SKM-1 treated with dmso at 0.1 percent for 144 hours (cell line): ENCODE data around the gene JUNB.

Source experiments
- DNase-seq: peaks from one replicate; lab custom pipeline; 2025; ENCODE audit not compliant: unreplicated experiment; lab: John Stamatoyannopoulos, UW

The JUNB gene

DNA sequence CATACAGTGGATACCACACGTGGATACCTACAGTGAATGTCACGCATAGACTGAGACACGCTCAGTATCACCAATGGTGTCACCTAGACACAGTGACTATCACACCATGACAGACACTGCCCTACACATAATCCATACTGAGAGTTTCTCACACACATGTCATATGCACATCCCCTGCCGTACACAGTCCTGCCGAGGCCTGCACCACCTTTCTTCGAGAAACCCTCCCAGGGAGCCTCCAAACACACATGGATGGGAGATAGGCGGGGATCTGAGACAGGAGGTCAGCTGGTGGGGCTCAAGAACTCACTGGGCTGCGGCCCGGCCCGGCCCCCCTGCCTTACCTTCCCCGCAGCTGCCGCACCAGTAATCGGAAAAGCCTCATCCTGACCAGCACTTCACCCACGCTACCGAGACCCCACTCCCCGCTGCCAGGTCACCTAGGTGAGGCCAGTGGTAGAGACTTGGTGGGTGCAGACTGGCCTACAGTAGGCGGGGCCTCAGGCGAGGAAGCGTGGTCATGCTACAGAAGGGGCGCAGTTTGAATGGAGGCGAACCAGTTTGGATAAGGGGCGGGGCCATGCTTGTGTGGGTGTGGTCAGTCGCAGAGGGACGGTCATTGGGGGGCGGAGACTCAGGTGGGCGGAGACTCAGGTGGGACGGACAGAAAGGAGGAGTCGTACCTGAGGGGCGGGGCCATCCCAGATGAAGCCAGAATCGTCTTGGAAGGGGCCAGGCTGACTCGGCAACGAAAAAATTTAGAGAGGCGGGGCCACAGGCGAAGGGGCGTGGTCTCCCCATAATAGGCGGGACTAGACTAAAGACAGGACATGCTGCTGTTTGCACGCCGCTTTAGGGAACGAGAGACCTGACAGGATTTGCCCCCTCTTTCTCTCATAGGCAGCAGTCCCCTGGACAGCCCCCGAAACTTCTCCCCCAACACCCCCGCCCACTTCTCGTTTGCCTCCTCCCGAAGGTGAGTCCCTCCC lies 49.1 kb downstream of the JUNB start:
- DNase-seq: peak; percentile 71

DNA sequence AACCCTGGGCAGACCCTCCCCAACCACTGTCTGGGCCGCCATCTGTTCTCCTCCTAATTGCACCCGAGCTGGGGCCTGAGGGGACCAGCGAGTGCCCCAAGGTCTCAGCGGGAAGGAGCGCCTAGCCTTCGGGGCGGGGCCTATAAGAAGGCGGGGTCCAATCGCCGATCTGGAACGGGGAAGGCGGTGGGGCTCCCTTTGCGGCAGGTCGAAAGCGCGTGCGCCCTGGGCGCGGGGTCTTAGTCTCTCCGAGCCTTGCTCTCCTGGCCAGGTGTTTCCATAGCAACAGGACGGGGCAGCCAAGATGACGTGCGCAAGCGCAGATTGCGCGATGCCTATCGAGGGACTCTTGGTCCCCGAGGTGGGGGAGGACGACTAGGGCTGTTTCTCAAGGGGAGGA lies 49.8 kb downstream of the JUNB start:
- DNase-seq: no peak

DNA sequence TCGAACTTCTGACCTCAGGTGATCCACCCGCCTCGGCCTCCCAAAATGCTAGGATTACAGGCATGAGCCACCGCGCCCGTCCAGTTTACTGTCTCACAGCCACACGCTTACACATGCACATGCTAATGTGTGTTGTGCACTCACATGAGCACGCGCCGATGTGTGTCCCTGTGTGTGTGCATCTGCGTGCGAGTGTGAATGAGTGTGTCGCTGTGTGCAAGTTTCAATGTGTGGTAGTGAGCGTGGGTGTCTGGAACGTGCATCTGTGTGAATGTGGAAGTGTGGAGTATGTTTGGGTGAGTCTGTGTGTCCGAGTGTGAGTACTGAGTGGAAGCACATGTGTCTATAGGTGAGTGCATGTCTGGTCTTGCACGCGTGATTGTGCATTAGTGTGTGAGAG lies 51.2 kb downstream of the JUNB start:
- DNase-seq: no peak
